Gastroesophageal sphincter (tissue), 4 donors: ENCODE results near the gene AMPD1. TPM values are rescaled to one million over a fixed set of nuclear protein-coding genes. Genes with fewer than 3 reads are reported as not detected.

Experiments
- ATAC-seq: fragments of 150-250 bp; one replicate; pipeline ENCODE4 v1.9.1; 2016; ENCODE audit warnings: mild to moderate bottlenecking, moderate library complexity
- H3K27ac ChIP-seq, 4 donors: fragments of 200-600 bp; sonication (generic) in 3 of 4; 1 replicate in 3 of 4; 2 replicates in 1 of 4; pipeline ENCODE4 v1.5.1; 2016 to 2019
- H3K27me3 ChIP-seq: fragments of 200-600 bp; sonication (generic); one replicate; pipeline ENCODE4 v1.5.1; 2019
- H3K36me3 ChIP-seq, 2 donors: fragments of 200-600 bp; sonication (generic); one replicate each; pipeline ENCODE4 v1.5.1; 2019; ENCODE audit warnings: control low read depth in 1 of 2
- H3K4me1 ChIP-seq, 3 donors: fragments of 200-600 bp; sonication (generic); 1 replicate in 2 of 3; 2 replicates in 1 of 3; pipeline ENCODE4 v1.5.1; 2016 to 2019; ENCODE audit warnings: control low read depth in 2 of 3
- H3K4me3 ChIP-seq, 2 donors: fragments of 200-600 bp; sonication (generic); one replicate each; pipeline ENCODE4 v1.5.1; 2019; ENCODE audit warnings: mild to moderate bottlenecking in 1 of 2, moderate library complexity in 1 of 2
- H3K9me3 ChIP-seq, 3 donors: fragments of 200-600 bp; sonication (generic); one replicate each; pipeline ENCODE4 v1.5.1; 2017 to 2019; ENCODE audit warnings: control low read depth in 2 of 3
- CTCF ChIP-seq, 4 experiments: fragments of 200-600 bp in 2 of 4; fragments of 450-650 bp in 2 of 4; sonication (generic) in 1 of 4; IDR thresholded peaks; one replicate each; pipeline ENCODE4 v1.5.1; 2017 to 2019; ENCODE audit warnings: antibody characterized with exemption in 4 of 4, mild to moderate bottlenecking in 2 of 4, moderate library complexity in 2 of 4
- EP300 ChIP-seq: sonication (generic); formaldehyde crosslinking; IDR thresholded peaks from one replicate; pipeline ENCODE4 v1.6.1; 2017; ENCODE audit warnings: antibody characterized with exemption, mild to moderate bottlenecking
- POLR2A ChIP-seq, 2 donors: fragments of 450-650 bp; IDR thresholded peaks; one replicate each; pipeline ENCODE4 v1.6.1; 2017; ENCODE audit warnings: antibody characterized with exemption in 2 of 2, mild to moderate bottlenecking in 2 of 2, moderate library complexity in 1 of 2
- POLR2AphosphoS5 ChIP-seq: sonication (generic); formaldehyde crosslinking; IDR thresholded peaks from one replicate; pipeline ENCODE4 v1.6.1; 2017; ENCODE audit warnings: antibody characterized with exemption
- WGBS, 2 donors: methylation state at CpG; one replicate each; pipeline ENCODE4 v1.1.5; 2018; ENCODE audit warnings: low coverage in 1 of 2; 5-methylcytosine and 5-hydroxymethylcytosine counted together
- total RNA-seq, 4 donors: library from RNA; depleted of rRNA; stranded (reverse); fragments of >200 nt; gene quantifications; one replicate each; pipeline ENCODE4 v1.1.0, GENCODE V29; 2016

The AMPD1 gene
- total RNA-seq, 4 donors from 2014 or later, result not detected

GRCh38 chr1:114688526-114688925, 6.8 kb downstream of the AMPD1 start:
- no peaks in the 10 kb centered on the region for H3K36me3 ChIP-seq
- H3K27me3 ChIP-seq, result peaks cover 32% of the 10 kb centered on the region
- H3K4me3 ChIP-seq, result no peak overlapping the region
- no peaks in the 10 kb centered on the region for H3K4me1 ChIP-seq
- 83 to 93% methylated on average over 2 to 4 of the region's 4 CpGs for WGBS, 2 donors
- TF ChIP-seq CTCF (IDR thresholded peaks at IDR 0.05), result no peak
- TF ChIP-seq POLR2AphosphoS5, result no peak
- no peak for TF ChIP-seq EP300
- no peak for TF ChIP-seq POLR2A (IDR thresholded peaks at IDR 0.05)
- no peak overlapping the region for H3K27ac ChIP-seq
- ATAC-seq, result no peak
- no peaks in the 10 kb centered on the region for H3K9me3 ChIP-seq

- Histone ChIP-seq H3K27me3 (peaks cover 28% of the 10 kb centered on the region), H3K4me1 (no peaks in the 10 kb centered on the region), H3K36me3 (no peaks in the 10 kb centered on the region), H3K27ac (no peak overlapping the region), H3K4me3 (no peak overlapping the region), H3K9me3 (no peaks in the 10 kb centered on the region)
- TF ChIP-seq CTCF (IDR thresholded peaks at IDR 0.05) (no peak), EP300 (no peak), POLR2A (IDR thresholded peaks at IDR 0.05) (no peak), POLR2AphosphoS5 (no peak)
- 76 to 98% methylated on average over 3 to 5 of the region's 5 CpGs for WGBS, 2 donors
- ATAC-seq, result no peak
Observed at GRCh38 chr1:114685851-114686250, 9.5 kb downstream of the AMPD1 start.

GRCh38 chr1:114677691-114678090, 17.7 kb downstream of the AMPD1 start:
- no peaks in the 10 kb centered on the region for H3K36me3 ChIP-seq
- H3K27ac ChIP-seq, result no peak overlapping the region
- H3K4me1 ChIP-seq, result no peaks in the 10 kb centered on the region
- H3K4me3 ChIP-seq, result no peak overlapping the region
- WGBS, 2 donors, result 57 to 71% methylated on average over 4 of the region's 5 CpGs
- no peak for TF ChIP-seq CTCF (IDR thresholded peaks at IDR 0.05)
- no peak for TF ChIP-seq POLR2A (IDR thresholded peaks at IDR 0.05)
- no peak for TF ChIP-seq POLR2AphosphoS5
- TF ChIP-seq EP300, result no peak
- ATAC-seq, result no peak
- no peaks in the 10 kb centered on the region for H3K27me3 ChIP-seq
- H3K9me3 ChIP-seq, result no peaks in the 10 kb centered on the region

- H3K4me1 ChIP-seq, result no peaks in the 10 kb centered on the region
- H3K27me3 ChIP-seq, result no peaks in the 10 kb centered on the region
- no peak for TF ChIP-seq POLR2AphosphoS5
- no peak for TF ChIP-seq CTCF (IDR thresholded peaks at IDR 0.05)
- TF ChIP-seq EP300, result no peak
- TF ChIP-seq POLR2A (IDR thresholded peaks at IDR 0.05), result no peak
- H3K36me3 ChIP-seq, result no peaks in the 10 kb centered on the region
- ATAC-seq, result no peak
- H3K27ac ChIP-seq, result no peak overlapping the region
- no peak overlapping the region for H3K4me3 ChIP-seq
- 88 to 91% methylated on average over 1 of the region's 1 CpG for WGBS, 2 donors
- no peaks in the 10 kb centered on the region for H3K9me3 ChIP-seq
Observed at GRCh38 chr1:114676115-114676514, 19.2 kb downstream of the AMPD1 start.

GRCh38 chr1:114671939-114672275, 23.4 kb downstream of the AMPD1 start:
- no peaks in the 10 kb centered on the region for H3K36me3 ChIP-seq
- 82 to 88% methylated on average over 6 to 7 of the region's 7 CpGs for WGBS, 2 donors
- H3K4me1 ChIP-seq, result peaks cover 2 to 18% (median 6%) of the 10 kb centered on the region in 3 donors
- no peak overlapping the region for H3K27ac ChIP-seq
- H3K4me3 ChIP-seq, result no peak overlapping the region
- H3K27me3 ChIP-seq, result no peaks in the 10 kb centered on the region
- H3K9me3 ChIP-seq, result no peaks in the 10 kb centered on the region
- TF ChIP-seq POLR2AphosphoS5 (no peak), EP300 (no peak)
- ATAC-seq, result no peak
